NCI-H2107 (cell line): Measurements from ENCODE around the gene ZNF638.

Experiments used
- DNase-seq: peaks from one replicate; lab custom pipeline; 2025; lab: John Stamatoyannopoulos, UW

Gene ZNF638

DNA sequence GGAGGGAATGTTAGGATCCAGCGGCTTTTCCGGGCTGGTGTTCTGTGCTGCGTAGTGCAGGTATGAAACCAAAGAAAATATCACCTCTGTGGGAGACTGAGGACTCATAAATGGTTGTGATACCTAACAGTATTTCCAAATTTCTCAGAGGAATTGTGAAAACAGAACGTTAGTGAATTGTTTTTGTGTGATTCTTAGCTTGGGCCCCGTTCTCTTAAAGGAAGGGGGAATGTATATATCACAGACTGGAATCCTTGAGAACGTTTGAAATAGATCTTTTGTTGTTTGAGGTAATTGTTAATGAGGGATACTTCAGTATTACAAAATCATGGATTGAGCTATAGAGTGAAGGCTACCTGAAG, 834 bp downstream of the ZNF638 start:
- DNase-seq, result no peak

DNA sequence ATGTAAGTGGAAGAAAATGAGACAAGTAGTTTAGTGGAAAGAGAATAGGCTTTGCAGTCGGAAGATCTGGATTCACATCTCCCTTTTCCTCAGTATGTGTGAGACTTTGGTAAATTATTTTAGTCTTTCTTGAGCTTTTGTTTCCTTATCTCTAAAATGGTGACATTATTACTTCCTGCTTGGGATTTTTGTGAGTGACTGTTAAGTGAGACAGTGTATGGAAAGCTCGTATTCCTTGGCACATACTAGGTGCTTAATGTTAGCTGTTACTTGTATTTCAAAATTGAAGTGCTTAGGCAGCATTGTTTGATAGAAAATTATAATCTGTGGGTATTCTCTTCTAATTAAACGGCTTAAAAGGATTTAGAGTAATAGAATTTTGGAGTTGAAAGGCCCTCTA, 2.0 kb downstream of the ZNF638 start:
- DNase-seq, result no peak

DNA sequence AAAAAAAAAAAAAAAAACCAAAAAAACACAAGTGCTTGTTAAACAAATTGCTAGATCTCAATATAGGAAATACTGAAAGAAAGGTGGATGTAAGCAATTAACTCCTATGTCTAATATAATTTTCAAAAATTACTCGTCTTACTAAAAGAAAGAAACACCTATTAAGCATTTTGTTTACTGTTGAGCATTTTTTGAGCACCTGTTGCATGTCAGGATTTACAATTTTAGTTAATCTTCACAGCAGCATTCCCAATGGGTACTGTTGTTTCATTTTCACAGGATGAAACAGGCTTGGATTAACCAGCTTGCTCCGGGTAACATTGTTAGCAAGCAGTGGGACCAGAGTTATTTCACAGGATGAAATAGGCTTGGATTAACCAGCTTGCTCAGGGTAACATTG, 4.8 kb downstream of the ZNF638 start:
- no peak for DNase-seq

GRCh38 chr2:71336802-71337201, 5.2 kb downstream of the ZNF638 start:
- no peak for DNase-seq

GRCh38 chr2:71337776-71338175, 6.2 kb downstream of the ZNF638 start:
- DNase-seq, result no peak

DNA sequence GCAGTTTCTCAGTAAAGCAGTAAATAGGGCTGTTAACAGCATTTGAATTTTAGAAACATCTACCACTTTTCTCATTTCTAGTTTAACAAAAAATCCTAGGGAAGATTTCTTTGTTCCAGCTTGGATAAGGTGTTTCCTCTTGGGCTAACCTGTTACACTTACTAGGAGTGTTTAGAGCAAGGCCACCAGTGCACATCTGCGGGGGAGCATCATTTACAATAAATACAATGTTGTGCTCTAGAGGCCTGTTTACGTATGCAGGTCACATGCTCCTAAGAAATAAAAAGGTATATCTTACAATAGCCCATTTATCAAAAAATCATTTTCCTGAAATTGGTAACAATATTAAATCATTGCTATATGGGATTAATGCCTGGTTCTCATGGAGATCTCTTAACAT, 8.1 kb downstream of the ZNF638 start:
- no peak for DNase-seq

DNA sequence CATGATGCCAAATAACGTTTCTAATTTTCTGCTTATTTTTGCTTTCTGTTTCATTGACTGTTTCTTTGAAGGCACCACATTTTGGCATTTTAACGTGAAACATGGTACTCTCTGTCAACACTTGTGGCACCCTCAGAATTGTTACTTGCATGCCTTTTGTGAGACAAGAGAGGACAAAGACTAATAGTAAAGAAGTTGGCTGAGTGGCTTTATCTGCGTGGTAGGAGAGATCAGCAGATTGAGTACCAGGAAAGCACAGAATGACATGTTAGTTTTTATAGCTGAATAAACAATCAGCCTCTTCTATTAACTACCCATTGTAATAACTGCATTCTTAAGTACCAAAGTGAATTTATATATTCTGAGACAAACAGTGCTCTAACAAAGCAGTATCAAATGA, 8.6 kb downstream of the ZNF638 start:
- DNase-seq, result no peak

GRCh38 chr2:71341645-71342044, 10.1 kb downstream of the ZNF638 start:
- DNase-seq, result no peak

GRCh38 chr2:71346065-71346464, 14.5 kb downstream of the ZNF638 start:
- no peak for DNase-seq

- no peak for DNase-seq
Measured at GRCh38 chr2:71347517-71347916, 15.9 kb downstream of the ZNF638 start.

- no peak for DNase-seq
Measured at GRCh38 chr2:71348302-71348701, 16.7 kb downstream of the ZNF638 start.

GRCh38 chr2:71353248-71353647, 21.7 kb downstream of the ZNF638 start:
- DNase-seq, result no peak

DNA sequence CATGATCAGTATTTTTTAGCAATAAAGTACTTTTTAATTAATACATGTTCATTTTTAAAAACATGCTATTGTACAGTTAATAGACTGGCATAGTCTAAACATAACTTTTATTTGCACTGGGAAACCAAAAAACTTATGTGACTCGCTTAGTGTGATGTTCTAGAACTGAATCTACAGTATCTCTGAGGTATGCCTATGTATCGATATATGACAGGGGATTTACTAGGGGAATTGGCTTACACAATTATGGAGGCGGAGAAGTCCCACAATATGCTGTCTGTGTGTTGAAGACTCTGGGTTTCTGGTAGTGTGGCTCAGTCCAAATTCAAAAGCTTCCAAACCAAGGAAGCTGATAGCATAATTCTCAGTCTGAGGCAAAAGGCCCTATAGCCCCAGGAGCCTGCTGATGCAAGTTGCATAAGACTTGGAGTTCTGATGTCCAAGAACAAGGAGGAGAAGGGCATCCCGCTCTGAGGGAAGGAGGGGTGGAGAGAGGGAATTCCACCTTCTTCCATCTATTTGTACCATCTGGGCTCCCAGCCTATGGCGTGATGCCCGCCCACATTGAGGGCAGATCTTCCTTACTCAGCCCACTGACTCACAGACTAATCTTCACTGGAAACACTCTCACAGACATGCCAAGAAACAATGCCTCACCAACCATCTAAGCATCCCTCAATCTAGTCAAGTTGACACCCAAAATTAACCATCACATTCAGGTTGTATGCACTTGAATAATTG, 27.5 kb downstream of the ZNF638 start:
- no peak for DNase-seq

GRCh38 chr2:71360434-71360975, 28.9 kb downstream of the ZNF638 start:
- DNase-seq, result no peak

DNA sequence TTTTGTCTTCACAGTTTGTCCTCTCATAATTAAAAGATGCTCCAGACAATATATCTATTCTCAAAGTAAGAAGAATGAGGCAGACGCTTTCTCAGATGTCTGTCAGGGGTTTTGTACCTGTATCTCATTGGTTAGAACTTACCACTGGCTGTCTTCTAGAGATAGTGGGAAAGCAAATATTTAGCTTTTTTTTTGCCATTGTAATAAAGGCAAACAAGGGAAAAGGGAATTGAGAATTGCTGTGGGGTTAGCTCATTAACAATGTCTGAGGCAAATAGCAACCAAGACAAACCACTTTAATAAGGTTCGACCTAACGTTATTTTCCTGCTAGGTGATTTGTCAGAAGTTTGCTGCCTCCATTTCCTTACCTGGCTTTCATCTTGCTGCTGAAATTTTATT, 30.0 kb downstream of the ZNF638 start:
- no peak for DNase-seq

- DNase-seq, result no peak
Measured at GRCh38 chr2:71362447-71362846, 30.9 kb downstream of the ZNF638 start.

DNA sequence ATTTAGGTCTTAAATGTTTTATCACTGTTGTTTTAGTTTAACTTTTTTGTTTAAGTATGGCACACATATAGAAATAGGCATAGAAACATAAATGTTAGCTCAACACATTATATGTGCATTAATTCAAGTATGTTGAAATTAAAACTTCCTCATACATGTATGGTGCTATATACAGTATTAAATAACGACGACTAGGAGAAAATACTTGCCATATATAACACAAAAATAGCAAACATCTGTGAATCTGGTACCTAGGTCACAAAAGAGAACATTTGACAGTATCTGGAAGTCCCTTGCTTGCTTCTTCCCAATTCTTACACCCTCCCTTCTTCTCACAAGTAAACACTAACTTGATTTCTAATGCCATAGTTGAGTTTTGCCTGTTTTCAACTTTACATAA, 38.4 kb downstream of the ZNF638 start:
- no peak for DNase-seq

DNA sequence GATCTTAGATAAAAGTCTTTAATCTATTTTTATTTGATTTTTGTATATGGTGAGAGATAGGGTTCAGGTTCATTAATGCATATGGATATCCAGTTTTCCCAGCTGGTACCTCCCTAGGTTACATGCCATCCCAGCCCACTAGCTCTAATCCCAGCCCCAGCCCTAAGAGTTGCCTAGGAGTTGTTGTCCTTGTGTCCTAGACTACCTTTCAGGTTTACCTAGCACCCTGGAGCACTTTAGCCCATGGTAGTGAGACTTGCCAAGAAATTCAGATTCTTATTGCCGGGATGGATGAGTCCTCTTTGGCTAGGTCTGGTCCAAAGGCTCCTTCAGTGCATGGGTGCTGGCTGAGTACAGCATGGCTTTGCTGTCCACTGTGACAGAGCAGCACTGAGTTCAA, 40.5 kb downstream of the ZNF638 start:
- DNase-seq, result no peak

- DNase-seq, result no peak
Measured at GRCh38 chr2:71379086-71379485, 47.5 kb downstream of the ZNF638 start.

DNA sequence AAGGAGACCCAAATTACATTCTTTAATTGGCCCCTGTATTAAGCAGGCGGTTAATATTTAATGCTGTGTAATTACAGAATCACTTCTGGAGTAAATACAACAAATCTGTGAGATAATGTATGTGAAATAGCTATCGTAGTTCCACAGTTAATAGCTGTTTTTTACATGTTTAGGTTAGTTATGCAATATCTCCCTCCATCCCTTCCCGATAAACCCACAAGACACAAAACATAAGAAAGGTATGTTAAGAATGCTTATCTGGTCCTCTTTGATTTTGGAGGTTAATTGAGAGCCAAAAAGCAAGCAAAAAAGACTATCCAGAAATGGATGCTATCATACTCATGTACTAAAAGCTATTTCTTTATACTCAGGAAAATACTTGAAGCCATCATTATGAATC, 49.1 kb downstream of the ZNF638 start:
- no peak for DNase-seq

DNA sequence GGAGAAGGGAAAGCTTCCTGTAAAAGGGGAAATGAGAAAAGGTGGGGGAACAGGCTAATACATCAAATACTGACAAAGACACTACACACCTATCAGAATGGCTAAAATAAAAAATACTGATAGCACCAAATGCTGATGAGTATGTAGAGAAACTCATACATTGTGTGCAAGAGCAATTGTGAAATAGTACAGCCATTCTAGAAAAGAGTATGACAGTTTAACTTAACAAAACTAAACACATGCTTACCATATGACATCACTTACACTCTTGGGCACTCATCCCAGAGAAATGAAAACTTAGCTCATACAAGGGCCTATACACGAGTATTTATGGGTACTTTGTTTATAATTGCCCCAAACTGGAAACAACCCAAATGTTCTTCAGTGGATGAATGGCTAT, 53.4 kb downstream of the ZNF638 start:
- DNase-seq, result no peak

- no peak for DNase-seq
Measured at GRCh38 chr2:71388214-71388613, 56.6 kb downstream of the ZNF638 start.

- DNase-seq, result no peak
Measured at GRCh38 chr2:71389384-71390072, 57.9 kb downstream of the ZNF638 start.

DNA sequence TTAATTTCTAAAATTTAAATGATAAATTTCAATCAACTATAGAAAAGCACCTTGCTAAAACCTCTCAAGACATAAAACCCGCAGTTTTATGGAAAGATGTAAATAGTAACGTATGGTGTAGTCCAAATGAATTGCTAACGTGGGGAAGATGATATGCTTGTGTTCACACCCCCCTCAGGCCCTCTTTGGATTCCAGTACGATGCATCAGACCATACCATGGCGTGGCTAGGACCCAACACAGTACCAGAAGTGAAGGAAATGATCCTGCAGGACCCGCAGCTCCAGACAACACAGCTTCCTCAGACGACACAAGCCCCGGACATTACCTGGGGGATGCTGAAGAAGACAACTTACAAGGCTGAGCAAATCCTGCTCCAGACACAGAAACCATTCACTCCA, 61.6 kb downstream of the ZNF638 start:
- DNase-seq, result no peak
